HG02973 (cell line): Measurements from ENCODE around the gene MYRIP.
"Not testable (repeated sequence)": the region's sequence is repeated elsewhere in the genome, so short reads cannot be mapped to it uniquely, and the experiment has no call there.

Experiments
- ATAC-seq: cut with Tn5 transposase; IDR thresholded peaks from one replicate; pipeline ENCODE4 v1.9.1; 2021; ENCODE audit warnings: moderate library complexity; ENCODE audit not compliant: unreplicated experiment

Gene MYRIP

GRCh38 chr3:40077139-40077538, 267.7 kb downstream of the MYRIP start:
- not testable (repeated sequence) for ATAC-seq

GRCh38 chr3:40077828-40078492, 268.6 kb downstream of the MYRIP start:
- ATAC-seq, result not testable (repeated sequence)

- ATAC-seq, result no peak
Measured at GRCh38 chr3:40078590-40078989, 269.2 kb downstream of the MYRIP start.

GRCh38 chr3:40079203-40079846, 269.9 kb downstream of the MYRIP start:
- no peak for ATAC-seq

- ATAC-seq, result no peak
Measured at GRCh38 chr3:40079847-40080240, 270.4 kb downstream of the MYRIP start.

- no peak for ATAC-seq
Measured at GRCh38 chr3:40083066-40083465, 273.7 kb downstream of the MYRIP start.

- ATAC-seq, result not testable (repeated sequence)
Measured at GRCh38 chr3:40084424-40084823, 275.0 kb downstream of the MYRIP start.

- no peak for ATAC-seq
Measured at GRCh38 chr3:40086890-40087883, 277.8 kb downstream of the MYRIP start.

- no peak for ATAC-seq
Measured at GRCh38 chr3:40088527-40089170, 279.2 kb downstream of the MYRIP start.

- ATAC-seq, result no peak
Measured at GRCh38 chr3:40096661-40097111, 287.3 kb downstream of the MYRIP start.

GRCh38 chr3:40097131-40098117, 288.0 kb downstream of the MYRIP start:
- no peak for ATAC-seq

GRCh38 chr3:40098261-40098759, 288.9 kb downstream of the MYRIP start:
- ATAC-seq, result no peak

GRCh38 chr3:40099871-40100270, 290.5 kb downstream of the MYRIP start:
- no peak for ATAC-seq

GRCh38 chr3:40102182-40102581, 292.8 kb downstream of the MYRIP start:
- ATAC-seq, result no peak

- no peak for ATAC-seq
Measured at GRCh38 chr3:40103829-40104228, 294.4 kb downstream of the MYRIP start.

GRCh38 chr3:40104441-40104840, 295.0 kb downstream of the MYRIP start:
- ATAC-seq, result no peak

- no peak for ATAC-seq
Measured at GRCh38 chr3:40108643-40109042, 299.2 kb downstream of the MYRIP start.

- ATAC-seq, result no peak
Measured at GRCh38 chr3:40109641-40110490, 300.5 kb downstream of the MYRIP start.
